ENCODE results near the gene ADD2.
A peak's percentile ranks its signal among the peaks of the same experiment; 100 is the strongest.
"Not testable (repeated sequence)": the region's sequence is repeated elsewhere in the genome, so short reads cannot be mapped to it uniquely, and the experiment has no call there.

ADD2 gene, protein sequence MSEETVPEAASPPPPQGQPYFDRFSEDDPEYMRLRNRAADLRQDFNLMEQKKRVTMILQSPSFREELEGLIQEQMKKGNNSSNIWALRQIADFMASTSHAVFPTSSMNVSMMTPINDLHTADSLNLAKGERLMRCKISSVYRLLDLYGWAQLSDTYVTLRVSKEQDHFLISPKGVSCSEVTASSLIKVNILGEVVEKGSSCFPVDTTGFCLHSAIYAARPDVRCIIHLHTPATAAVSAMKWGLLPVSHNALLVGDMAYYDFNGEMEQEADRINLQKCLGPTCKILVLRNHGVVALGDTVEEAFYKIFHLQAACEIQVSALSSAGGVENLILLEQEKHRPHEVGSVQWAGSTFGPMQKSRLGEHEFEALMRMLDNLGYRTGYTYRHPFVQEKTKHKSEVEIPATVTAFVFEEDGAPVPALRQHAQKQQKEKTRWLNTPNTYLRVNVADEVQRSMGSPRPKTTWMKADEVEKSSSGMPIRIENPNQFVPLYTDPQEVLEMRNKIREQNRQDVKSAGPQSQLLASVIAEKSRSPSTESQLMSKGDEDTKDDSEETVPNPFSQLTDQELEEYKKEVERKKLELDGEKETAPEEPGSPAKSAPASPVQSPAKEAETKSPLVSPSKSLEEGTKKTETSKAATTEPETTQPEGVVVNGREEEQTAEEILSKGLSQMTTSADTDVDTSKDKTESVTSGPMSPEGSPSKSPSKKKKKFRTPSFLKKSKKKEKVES

DNA sequence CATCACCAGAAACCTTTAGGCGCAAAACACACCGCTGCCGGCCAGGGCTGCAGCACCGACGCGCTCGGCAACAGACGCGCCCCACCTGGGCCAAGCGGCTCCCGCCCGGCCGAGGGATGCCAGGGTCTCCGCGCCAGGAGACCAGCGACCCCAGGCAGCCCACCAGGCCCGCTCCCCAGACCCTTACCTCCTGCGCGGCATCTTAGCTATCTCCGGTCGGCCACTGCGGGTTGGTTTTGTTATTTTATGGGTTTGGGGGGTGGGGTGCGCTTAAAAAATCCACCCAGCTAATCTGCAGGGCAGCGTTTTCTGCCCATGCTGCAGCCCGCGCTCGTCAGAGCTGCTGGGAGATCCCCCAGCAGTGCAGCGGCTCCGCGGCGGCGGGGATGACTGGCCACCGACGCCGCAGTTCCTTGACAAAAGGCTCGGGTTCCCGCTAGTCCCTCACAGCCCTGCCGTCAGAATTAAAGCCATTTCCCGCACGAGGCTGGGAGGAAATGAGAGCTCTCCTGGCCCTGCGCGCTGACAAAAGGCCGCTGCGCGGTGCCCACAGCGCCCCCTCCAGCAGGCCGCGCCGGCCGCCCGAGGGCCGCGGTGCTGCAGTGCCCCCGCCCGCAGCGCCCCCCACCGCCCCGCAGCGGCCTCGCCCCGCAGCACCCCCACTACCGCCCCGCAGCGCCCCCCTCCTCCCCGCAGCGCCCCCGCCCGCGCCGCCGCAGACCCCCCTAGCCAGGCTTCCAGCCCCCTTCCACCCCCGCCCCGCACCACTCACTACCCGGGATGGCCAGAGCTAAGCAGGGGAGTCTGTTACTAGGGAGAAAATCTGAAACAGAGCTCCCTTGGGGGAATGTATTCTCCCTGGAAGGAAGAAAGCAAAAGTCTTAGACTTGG is at the start of gene ADD2:
TSS of gene ADD2 (minus strand) at position 502 of the 891 bp plus-strand sequence. CDS start 61,792 bp downstream, outside the sequence.
- peak; percentile 58 for DNase-seq

DNA sequence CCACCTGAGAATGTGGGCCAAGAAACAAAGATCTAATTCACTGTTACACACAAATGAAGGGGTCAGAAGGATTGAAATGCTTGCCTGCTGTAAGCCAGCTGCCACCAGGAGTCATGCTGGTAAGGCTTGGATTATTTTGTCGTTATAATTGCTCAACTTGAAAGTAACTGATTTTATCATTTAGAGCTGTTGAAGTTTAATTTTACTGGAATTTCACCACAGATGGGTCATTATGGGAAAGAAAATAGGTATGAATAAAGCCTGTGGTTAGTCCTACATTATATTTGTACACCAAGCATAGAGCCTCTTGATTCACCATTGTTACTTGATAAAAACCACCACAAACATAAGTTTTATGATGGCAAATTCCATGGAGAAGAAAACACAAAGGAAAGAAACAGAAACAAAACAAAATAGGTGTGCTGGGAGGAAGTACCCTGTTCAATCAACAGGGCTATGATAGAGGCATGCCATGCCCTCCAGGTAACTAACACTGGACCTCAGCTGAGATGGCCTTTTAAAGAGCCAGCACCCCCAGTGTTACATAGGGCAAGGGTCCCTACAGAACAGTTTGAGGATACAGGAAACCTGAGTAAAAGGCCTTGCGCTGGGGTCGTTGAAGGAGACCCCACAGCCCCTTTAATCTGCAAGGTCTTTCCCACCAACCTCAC is 49.4 kb upstream of the ADD2 start:
- no peak for DNase-seq

DNA sequence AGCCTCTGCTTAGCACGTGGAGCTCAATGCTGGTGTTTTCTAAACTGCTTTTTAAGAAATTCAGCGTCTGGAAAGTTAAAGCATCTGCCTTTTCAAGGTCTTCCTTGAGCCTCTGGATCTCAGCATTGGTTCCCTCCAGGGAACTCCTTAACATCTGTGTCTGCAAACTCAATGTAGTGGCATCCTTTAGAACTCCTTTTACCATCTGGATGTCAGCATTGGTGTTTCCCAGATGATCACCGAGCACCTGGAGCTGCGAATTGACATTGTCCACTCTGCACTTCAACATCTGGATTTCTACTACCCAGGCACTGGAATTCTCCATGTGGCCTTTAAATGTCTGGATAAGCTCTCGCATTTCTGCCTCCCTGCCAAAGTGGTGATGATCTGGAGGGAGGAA is 48.7 kb upstream of the ADD2 start:
- no peak for DNase-seq

DNA sequence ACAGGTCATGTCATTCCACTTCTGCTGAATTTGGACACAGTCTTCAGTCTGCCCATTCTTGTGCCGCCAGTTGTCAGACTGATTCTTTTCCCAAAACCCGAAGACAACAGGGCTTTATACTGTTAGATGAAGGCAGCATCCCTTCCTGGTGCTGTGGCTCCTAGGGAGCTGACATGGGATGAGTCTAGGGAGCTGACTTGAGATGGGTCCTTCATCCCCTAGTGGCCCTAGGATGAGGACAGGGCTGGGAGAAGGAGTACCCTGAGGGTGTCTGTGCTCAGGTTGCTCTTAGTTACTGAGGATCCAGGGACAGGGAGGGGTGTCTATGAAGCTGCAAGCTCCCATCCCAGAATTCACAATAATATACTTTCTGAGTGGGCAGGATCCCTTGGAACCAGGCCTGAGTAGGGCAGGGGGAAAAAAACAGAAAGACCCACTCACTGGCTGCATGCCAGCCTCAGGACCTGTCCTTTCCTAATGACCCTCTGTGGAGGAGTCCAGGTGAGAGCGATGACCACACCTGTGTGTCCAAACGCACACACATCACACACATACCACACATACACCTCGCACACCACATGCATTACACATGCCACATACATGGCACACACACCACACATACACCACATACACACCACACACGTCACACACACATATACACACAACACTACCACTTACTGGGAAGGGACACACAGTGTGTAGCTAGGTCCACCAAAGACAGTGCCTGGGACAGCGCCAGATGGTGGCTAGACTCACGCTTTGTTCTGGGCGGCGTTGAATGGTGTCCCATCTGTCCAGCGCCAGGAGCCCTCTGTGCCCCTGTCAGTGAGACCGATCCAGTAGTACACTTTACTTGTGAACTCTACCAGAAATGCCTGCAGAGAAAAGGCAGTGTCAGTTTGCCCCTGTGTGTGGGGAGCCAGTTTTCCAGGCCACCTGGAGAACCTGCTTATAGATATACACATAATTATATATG is 41.3 kb upstream of the ADD2 start:
- DNase-seq: no peak

DNA sequence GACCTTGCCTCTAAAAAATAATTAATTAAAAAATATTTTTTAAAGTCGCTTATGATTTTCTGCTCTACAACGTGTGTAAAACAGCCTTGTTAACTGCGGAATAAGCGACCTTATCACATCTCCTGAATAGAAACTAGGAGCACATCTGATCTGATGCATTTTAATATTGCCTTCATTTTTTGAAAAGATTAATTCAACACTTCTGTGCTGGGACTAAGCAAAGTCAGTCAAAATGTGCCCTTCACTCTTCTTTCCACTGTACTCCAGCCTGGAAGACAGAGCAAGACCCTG is 39.8 kb upstream of the ADD2 start:
- no peak for DNase-seq

DNA sequence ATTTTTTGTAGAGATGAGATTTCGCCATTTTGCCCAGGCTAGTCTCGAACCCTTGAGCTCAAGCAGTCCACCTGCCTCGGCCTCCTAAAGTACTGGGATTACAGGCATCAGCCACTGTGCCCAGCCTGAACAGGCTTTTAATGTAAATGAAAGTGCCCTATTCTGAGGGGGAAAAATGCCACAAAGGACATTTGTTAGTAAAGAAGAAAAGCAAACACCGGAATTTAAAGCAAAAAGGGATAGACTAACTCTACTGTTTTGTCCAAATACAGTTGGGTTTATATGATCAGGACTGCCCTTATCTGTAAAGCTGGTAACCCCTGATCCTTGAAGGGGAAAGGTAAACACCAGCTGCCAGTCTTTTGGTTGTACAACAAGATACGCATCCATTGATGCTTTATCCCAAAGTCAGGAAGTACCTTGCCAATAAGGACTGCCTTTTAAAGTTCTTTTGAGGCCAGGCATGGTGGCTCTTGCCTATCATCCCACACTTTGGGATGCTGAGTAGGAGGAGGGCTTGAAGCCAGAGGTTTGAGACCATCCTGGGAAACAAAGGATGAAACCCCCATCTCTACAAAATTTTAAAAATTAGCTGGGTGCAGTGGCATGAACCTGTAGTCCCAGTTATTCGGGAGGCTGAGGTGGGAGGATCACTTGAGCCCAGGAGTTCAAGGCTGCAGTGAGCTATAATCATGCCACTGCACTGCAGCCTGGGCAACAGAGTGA is 39.3 kb upstream of the ADD2 start:
- no peak for DNase-seq

DNA sequence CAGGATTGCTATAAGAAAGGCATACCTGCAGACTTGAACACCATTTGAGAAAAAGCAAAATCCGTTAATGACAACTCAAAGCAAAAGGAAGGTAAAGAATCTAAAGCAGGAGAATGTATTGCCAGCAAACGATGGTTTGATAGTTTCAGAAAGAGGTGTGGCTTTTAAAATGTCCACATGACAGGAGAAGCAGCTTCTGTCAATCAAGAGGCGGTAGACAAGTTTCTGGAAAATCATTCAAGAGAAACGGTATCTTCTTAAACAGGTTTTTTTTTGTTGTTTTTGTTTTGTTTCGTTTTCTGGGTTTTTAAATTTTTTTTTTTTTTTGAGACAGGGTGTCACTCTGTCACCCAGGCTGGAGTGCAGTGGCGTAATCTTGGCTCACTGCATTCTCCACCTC is 38.6 kb upstream of the ADD2 start:
- DNase-seq: no peak

DNA sequence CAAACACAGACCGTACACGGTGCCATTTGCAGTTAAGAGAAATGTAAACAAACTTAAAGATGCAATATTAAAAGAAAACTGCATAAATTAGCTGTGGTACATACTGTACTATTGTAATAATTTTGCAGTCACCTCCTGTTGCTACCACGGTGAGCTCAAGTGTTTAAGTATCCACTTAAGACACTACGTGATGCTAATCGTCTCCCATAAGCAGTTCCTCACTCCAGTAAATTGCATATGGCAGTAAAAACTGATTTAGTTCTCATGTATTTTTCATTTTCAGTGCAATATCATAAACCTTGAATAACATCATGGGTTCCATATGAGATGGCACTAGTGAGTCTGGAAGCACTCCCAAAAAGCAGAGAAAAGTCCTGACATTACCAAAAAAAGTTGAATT is 38.0 kb upstream of the ADD2 start:
- no peak for DNase-seq

DNA sequence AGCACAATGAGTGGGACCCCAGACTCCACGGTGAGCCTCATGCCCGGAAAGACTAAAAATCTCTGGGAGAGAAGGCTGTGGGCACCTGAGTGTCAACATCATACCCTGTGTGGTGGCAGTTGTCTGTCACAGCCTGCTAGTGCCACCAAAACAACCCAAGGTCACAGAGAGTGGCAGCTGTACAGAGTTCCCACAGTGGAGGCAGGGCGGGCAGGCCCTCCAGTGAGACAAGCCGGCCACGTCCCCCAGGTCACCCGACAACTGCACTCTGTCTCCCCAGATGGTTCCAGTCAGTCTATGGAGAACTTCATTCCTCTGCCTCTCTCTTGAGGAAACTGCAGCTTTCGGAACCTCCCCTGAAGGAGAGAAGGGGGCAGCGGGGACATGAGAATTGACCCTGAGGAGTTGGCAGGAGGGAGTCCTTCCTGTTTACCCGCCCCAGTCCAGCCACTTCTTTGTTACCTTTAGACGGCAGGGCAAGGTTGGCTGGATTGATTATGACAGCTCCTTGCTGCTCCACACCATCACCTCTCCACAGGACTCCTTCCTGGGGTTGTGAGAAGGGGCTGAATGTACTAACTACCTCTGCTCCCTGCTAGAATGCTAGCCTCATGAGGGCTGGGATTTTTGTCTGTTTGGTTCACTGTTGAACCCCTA is 33.7 kb upstream of the ADD2 start:
- DNase-seq: no peak

DNA sequence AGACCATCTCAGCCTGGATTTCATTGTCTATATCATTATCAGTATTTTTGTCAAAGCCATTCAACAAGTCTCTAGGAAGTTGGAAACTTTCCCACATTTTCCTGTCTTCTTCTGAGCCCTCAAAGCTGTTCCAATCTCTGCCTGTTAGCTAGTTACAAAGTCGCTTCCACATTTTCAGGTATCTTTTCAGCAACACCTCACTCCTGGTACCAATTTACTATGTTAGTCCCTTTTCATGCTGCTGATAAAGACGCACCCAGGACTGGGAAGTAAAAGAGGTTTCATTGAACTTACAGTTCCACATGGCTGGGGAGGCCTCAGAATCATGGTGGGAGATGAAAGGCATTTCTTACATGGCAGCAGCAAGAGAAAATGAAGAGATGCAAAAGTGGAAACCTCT is 31.7 kb upstream of the ADD2 start:
- no peak for DNase-seq

DNA sequence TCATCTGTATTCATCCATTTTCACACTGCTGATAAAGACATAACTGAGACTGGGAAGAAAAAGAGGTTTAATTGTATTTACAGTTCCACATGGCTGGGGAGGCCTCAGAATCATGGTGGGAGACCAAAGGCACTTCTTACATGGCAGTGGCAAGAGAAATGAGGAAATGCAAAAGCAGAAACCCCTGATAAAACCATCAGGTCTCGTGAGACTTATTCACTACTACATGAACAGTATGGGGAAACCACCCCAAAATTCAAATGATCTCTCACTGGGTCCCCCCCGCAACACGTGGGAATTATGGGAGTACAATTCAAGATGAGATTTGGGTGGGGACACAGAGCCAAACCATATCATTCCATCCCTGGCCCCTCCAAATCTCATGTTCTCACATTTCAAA is 30.0 kb upstream of the ADD2 start:
- DNase-seq: not testable (repeated sequence)

DNA sequence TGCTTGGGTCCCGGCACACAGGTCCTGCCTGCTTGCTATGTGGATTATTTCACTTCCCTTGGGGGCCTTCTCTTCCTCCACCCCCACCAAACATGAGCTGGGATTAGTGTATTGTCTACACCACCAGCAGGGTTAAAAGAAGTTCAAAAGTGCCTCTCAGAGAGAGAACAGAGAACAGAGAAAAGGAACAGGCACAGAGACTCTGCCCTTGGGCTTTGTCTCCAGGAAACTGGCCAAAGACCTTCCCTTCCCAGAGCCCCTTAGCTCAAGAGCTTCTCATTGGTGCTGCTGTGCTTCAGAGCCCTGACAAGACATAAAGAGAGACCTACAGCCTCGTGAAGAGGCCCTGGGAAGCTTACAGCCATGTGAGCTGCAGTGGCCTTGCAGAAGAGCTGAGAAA is 29.5 kb upstream of the ADD2 start:
- DNase-seq: no peak

DNA sequence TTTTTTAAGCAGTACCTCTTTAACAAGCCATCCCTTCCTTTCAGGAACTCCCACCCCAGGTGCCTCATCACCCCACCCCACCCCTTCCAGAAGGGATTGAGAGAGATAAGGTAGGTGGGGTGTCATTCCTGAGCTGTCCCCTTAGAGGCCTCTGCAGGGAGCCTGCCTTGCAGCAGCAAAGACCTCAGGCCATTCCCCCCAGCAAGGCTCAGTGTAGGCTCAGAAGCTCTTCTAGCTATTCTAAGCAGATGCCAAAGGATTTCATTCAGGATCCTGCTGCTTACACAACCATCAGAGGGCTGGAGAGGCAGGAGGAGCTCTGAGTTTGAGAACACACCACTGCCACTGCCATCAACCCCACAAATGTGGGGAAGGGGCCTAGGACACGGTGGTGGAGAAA is 28.3 kb upstream of the ADD2 start:
- DNase-seq: no peak

DNA sequence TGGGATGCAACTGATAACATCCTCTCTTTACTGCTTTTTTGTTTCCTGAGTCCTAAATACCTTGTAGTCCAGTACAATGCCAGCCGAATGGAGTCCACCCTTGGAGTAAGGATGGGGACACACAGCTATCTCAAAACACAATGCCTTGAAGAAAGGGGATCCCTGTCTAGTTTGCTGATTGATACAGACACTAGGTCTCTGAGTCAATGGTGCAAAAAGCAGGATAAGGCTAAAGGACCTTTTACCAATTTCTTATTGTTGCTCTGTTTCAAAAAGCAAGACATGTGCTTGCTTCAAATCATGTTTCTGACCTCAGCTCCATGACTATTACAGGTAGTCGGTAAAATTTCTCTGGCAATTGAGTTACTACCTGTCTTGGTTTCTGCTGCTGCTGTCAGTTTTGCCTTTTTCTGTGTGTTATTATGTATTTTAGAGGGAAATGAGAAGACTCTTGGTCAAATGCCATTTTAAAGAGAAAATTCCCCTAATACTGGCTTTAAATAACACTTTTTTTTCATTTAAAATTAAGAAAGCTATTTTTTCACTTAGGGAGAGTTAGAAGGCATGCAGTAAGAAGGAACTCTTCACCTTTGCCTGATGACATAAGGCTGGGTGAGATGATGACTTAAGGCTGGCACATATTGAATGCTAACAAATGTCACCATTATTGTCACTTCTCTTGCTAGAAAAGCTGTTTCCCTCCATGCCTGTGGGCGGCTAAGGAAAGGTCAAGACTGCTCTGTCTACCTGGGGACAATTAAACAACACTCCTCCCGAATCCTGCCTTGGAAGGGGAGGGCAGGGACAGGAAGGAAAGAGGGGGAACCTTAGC is 27.4 kb upstream of the ADD2 start:
- no peak for DNase-seq

DNA sequence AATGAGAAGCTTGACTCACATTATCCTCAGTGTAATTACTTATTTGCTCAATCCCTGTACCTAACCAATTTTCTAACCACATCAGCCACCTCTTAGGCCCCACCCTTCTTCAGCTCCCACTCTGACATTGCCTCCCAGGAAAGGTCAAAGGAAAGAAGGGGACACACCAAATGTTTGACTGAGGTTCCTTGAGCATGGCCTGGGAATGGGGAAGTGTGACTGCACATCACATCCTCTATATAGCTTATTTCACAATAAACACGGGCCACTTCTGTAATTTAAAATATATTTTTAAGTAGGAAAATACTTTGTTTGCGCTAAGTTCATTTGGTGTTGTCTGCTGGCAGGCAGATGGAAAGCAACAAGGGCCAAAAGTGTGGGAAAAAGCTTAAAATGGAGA is 25.4 kb upstream of the ADD2 start:
- no peak for DNase-seq

DNA sequence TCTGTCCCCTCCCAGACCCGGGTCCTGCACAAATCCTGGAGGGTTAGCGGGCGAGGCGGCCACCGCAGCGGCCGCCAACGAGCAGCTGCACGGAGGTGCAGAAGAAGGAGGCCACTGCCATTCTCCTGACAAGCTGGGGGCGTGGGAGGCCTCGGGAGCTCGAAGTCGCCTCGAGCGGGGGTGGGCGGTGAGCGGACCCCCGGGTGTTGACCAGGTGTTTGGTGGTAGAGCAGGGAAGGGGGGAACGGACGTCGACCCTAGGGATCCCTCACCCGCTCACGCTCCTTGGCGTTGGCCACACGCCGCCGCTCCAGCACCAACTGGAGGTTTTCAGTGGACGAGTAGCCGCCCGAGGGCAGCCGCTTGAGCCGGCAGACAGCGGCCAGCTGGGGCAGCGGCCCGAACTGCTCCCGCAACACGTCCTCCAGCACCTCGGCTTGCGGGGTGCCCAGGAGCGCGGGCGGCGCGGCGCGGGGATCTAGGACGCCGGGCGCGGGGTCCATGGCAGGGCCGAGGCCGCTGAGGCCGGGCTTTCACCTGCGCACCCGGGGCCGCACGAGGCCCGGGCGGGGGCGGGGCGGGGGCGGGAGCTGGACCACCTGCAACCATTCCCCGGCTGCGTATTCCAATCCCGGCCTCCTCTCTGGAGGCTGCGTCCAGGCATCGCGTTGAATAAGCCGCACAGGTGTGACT is 22.3 kb upstream of the ADD2 start, which contains the start of gene FIGLA:
TSS of gene FIGLA (minus strand) at position 508 of the 693 bp plus-strand sequence. CDS start at position 503, 5 bp downstream.
- no peak for DNase-seq

DNA sequence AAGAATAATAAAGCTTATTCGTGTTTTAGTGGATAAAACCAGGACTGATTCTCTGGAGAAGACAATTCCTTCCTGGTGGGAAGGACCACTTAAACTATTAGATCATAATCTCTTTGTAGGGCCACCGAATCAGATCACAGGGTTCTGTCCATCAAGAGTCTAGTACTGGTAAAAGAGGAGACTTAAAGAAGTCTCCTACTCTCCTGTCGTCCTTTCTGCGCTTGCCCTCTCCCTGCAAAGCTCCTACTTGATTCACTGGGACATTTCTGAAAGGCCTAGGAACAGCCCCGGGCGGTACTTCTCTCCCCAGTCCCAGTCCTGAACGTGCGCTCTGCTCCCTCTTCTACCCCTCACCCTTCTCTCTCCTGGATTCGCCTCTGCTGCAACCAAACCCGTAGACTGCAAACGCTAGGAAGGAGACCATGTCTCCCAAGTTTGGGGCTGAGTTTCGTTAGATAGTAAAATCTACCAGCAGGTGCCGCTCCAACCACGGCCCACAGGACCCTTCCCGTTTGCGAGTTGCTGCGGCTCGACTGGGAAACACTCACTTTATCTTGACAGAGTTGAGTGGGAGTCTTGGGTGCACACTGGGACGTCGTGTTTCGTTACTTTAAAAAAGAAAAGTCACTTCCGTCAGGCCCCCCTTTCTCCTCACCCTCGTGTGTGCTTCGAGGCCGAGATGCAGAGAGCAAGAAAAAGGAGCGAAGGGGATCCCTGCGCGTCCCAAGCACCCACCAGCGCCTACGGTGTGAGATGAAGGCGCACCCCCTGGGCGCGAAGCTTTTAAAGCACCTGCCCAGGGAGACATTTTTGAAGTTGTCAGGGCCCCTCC is 21.5 kb upstream of the ADD2 start:
- DNase-seq: peak; percentile 66

All from midbrain (tissue), 1 donor.